Trophoblast cell (in vitro differentiated cells and primary cell): Measurements from ENCODE around the gene GON4L. TPM values are rescaled to one million over a fixed set of nuclear protein-coding genes. Genes with fewer than 3 reads are reported as not detected.

Source experiments
- DNase-seq, 2 donors: peaks; one replicate each; pipeline ENCODE4 v3.0.0-alpha.2; 2016
- H2AFZ ChIP-seq: 2 replicates; pipeline ENCODE4 v1.6.1; 2013; ENCODE audit warnings: low read length, moderate library complexity, mild to moderate bottlenecking; ENCODE audit not compliant: insufficient read depth, poor library complexity
- H2AK5ac ChIP-seq: 2 replicates; pipeline ENCODE4 v1.6.1; 2013; ENCODE audit warnings: mild to moderate bottlenecking, low read length
- H2BK120ac ChIP-seq: 2 replicates; pipeline ENCODE4 v1.6.1; 2013; ENCODE audit warnings: low read length, mild to moderate bottlenecking, moderate library complexity; ENCODE audit not compliant: insufficient read depth, poor library complexity
- H2BK12ac ChIP-seq: 2 replicates; pipeline ENCODE4 v1.6.1; 2013; ENCODE audit warnings: mild to moderate bottlenecking, low read length, moderate library complexity
- H2BK5ac ChIP-seq: 2 replicates; pipeline ENCODE4 v1.6.1; 2013; ENCODE audit warnings: low read length, low read depth, moderate library complexity, mild to moderate bottlenecking; ENCODE audit not compliant: poor library complexity
- H3K14ac ChIP-seq: 2 replicates; pipeline ENCODE4 v1.6.1; 2013; ENCODE audit warnings: mild to moderate bottlenecking, low read length
- H3K18ac ChIP-seq: 2 replicates; pipeline ENCODE4 v1.6.1; 2013; ENCODE audit warnings: mild to moderate bottlenecking, low read length
- H3K23ac ChIP-seq: 2 replicates; pipeline ENCODE4 v1.6.1; 2013; ENCODE audit warnings: low read length
- H3K27ac ChIP-seq: 2 replicates; pipeline ENCODE4 v1.5.1; 2013; ENCODE audit warnings: low read depth, mild to moderate bottlenecking, inconsistent platforms, low read length, moderate library complexity
- H3K27me3 ChIP-seq: 2 replicates; pipeline ENCODE4 v1.6.1; 2013; ENCODE audit warnings: inconsistent platforms, mild to moderate bottlenecking, low read length, moderate library complexity; ENCODE audit not compliant: insufficient read depth
- H3K36me3 ChIP-seq, 2 experiments: 1 replicate in 1 of 2; 2 replicates in 1 of 2; pipeline ENCODE4 v1.6.1; 2013; ENCODE audit warnings: low read length in 2 of 2, mild to moderate bottlenecking in 2 of 2, moderate library complexity in 1 of 2; ENCODE audit not compliant: insufficient read depth in 2 of 2, control insufficient read depth in 1 of 2
- H3K4ac ChIP-seq: 2 replicates; pipeline ENCODE4 v1.6.1; 2013; ENCODE audit warnings: low read depth, mild to moderate bottlenecking, low read length, moderate library complexity
- H3K4me1 ChIP-seq, 2 experiments: 1 replicate in 1 of 2; 2 replicates in 1 of 2; pipeline ENCODE4 v1.6.1; 2013; ENCODE audit warnings: low read length in 2 of 2, mild to moderate bottlenecking in 2 of 2, moderate library complexity in 1 of 2; ENCODE audit not compliant: insufficient read depth in 2 of 2, control insufficient read depth in 1 of 2
- H3K4me2 ChIP-seq: 2 replicates; pipeline ENCODE4 v1.6.1; 2013; ENCODE audit warnings: inconsistent platforms, mild to moderate bottlenecking, low read length, moderate library complexity
- H3K4me3 ChIP-seq: 2 replicates; pipeline ENCODE4 v1.5.1; 2013; ENCODE audit warnings: mild to moderate bottlenecking, low read depth, low read length, inconsistent platforms
- H3K79me1 ChIP-seq: one replicate; pipeline ENCODE4 v1.6.1; 2013; ENCODE audit warnings: low read length
- H3K79me2 ChIP-seq: 2 replicates; pipeline ENCODE4 v1.6.1; 2013; ENCODE audit warnings: low read length, mild to moderate bottlenecking; ENCODE audit not compliant: control insufficient read depth, insufficient read depth, poor library complexity
- H3K9ac ChIP-seq: 2 replicates; pipeline ENCODE4 v1.6.1; 2013; ENCODE audit warnings: mild to moderate bottlenecking, low read length
- H3K9me3 ChIP-seq: 2 replicates; pipeline ENCODE4 v1.6.1; 2013; ENCODE audit warnings: low read depth, mild to moderate bottlenecking, control low read depth, inconsistent platforms, low read length; ENCODE audit not compliant: insufficient read depth
- H4K12ac ChIP-seq: 2 replicates; pipeline ENCODE4 v1.6.1; 2013; ENCODE audit warnings: low read depth, mild to moderate bottlenecking, low read length, moderate library complexity
- H4K8ac ChIP-seq: 2 replicates; pipeline ENCODE4 v1.6.1; 2013; ENCODE audit warnings: low read depth, mild to moderate bottlenecking, low read length, moderate library complexity
- H4K91ac ChIP-seq: one replicate; pipeline ENCODE4 v1.6.1; 2013; ENCODE audit warnings: low read depth, mild to moderate bottlenecking, low read length, moderate library complexity
- WGBS: extraction: QIAGEN DNeasy Blood & Tissue Kit; methylation state at CpG from one replicate; pipeline ENCODE4 v1.1.7; 2013; ENCODE audit warnings: missing lambda C conversion rate; ENCODE audit not compliant: insufficient read length, insufficient coverage; ENCODE audit errors: extremely low coverage; 5-methylcytosine and 5-hydroxymethylcytosine counted together
- polyA plus RNA-seq: library from polyadenylated mRNA; stranded (reverse); fragments of 200-250 nt; gene quantifications from 2 replicates; pipeline ENCODE4 v1.2.3, GENCODE V29; 2013

The GON4L gene, protein sequence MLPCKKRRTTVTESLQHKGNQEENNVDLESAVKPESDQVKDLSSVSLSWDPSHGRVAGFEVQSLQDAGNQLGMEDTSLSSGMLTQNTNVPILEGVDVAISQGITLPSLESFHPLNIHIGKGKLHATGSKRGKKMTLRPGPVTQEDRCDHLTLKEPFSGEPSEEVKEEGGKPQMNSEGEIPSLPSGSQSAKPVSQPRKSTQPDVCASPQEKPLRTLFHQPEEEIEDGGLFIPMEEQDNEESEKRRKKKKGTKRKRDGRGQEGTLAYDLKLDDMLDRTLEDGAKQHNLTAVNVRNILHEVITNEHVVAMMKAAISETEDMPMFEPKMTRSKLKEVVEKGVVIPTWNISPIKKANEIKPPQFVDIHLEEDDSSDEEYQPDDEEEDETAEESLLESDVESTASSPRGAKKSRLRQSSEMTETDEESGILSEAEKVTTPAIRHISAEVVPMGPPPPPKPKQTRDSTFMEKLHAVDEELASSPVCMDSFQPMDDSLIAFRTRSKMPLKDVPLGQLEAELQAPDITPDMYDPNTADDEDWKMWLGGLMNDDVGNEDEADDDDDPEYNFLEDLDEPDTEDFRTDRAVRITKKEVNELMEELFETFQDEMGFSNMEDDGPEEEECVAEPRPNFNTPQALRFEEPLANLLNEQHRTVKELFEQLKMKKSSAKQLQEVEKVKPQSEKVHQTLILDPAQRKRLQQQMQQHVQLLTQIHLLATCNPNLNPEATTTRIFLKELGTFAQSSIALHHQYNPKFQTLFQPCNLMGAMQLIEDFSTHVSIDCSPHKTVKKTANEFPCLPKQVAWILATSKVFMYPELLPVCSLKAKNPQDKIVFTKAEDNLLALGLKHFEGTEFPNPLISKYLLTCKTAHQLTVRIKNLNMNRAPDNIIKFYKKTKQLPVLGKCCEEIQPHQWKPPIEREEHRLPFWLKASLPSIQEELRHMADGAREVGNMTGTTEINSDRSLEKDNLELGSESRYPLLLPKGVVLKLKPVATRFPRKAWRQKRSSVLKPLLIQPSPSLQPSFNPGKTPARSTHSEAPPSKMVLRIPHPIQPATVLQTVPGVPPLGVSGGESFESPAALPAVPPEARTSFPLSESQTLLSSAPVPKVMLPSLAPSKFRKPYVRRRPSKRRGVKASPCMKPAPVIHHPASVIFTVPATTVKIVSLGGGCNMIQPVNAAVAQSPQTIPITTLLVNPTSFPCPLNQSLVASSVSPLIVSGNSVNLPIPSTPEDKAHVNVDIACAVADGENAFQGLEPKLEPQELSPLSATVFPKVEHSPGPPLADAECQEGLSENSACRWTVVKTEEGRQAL (N-terminal part only)
- 19.0 and 19.1 TPM in 2 replicates for polyA plus RNA-seq

DNA sequence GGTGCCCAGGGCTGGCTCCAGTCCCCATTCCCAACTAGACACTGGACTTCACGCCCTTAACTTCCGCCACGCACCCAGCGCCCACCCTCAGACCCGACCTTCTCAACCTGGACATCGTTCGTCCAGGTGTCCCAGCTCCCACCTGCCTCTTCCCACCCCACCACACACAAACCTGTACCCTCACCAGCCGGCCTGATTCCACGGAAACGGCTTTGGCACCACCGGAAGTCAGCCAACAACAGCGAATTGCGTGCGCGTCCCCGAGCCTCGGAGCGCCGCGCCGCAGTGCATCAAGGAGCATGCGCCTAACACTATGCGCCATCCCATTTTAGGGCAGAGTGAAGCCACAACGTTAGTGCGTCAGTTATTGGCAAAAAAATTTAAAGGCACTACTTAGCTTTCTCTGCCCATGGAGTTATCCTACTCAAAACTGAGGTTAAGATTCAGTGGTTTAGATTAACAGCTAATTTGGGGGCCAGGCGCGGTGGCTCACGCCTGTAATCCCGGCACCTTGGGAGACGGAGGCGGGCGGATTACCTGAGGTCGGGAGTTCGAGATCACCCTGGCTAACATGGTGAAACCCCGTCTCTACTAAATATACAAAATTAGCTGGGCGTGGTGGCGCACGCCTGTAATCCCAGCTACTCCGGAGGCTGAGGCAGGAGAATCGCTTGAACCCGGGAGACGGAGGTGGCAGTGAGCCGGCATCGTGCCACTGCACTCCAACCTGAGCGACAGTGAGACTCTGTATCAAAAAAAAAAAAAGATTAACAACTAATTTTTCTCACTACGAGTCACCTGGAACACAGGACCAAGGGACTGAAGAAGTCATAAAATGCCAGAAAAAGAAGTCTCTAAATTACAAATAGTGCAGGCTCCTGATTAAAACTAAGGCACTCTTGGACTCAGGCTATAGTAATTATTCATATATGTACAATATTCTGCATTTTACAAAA, at the start of gene GON4L:
Gene GON4L (minus strand): TSS at position 240 of the 956 bp plus-strand sequence. CDS start 3,434 bp downstream, outside the sequence.
- Histone ChIP-seq H3K9ac (peak within 1 kb of the TSS; percentile 90), H2BK12ac (no peak within 1 kb of the TSS), H4K12ac (peak within 1 kb of the TSS; percentile 80), H3K4me3 (peak within 1 kb of the TSS; percentile 94), H3K27me3 (no peaks in the 10 kb centered on the region), H2AFZ (peak within 1 kb of the TSS; percentile 71), H3K36me3 (peaks cover 16 to 21% of the 10 kb centered on the region in 2 experiments), H3K27ac (peak within 1 kb of the TSS; percentile 6), H2BK120ac (peak within 1 kb of the TSS; percentile 43), H3K79me1 (peaks cover 4% of the 10 kb centered on the region), H4K8ac (peak within 1 kb of the TSS; percentile 89), H4K91ac (peak within 1 kb of the TSS; percentile 71), H3K9me3 (no peaks in the 10 kb centered on the region), H2BK5ac (no peak within 1 kb of the TSS), H2AK5ac (peak within 1 kb of the TSS; percentile 13), H3K18ac (peak within 1 kb of the TSS; percentile 62), H3K4me1 (peaks cover 0 to 4% of the 10 kb centered on the region in 2 experiments), H3K4me2 (peak within 1 kb of the TSS; percentile 83), H3K14ac (peak within 1 kb of the TSS; percentile 82), H3K79me2 (peaks cover 5% of the 10 kb centered on the region), H3K23ac (no peak within 1 kb of the TSS), H3K4ac (peak within 1 kb of the TSS; percentile 84)
- peak; percentile 91 to 97 for DNase-seq
- WGBS: no CpG with 5 or more reads among the region's 46 CpGs

DNA sequence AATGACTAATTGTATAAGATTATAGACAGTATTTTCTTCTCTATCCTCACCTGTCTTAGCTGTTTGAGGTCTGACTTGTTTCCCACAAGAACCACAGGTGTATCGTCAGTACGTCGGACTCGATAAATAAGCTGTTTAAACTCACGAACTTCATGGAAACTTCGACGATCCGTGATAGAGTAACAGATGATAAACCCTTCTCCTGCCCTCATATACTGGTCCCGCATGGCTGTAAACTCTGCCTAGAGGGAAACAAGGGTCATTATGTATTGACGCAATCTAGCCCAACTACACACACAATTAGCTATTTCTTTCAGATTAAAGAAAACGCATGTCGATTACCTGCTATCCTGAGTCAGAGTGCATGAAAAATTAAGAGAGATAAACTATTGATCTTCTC, 47.2 kb upstream of the GON4L start:
- Histone ChIP-seq H2BK12ac (no peak overlapping the region), H3K79me2 (no peaks in the 10 kb centered on the region), H2BK120ac (no peak overlapping the region), H3K4me2 (no peak overlapping the region), H3K36me3 (peaks cover 56 to 66% of the 10 kb centered on the region in 2 experiments), H3K4me1 (no peaks in the 10 kb centered on the region), H4K8ac (no peak overlapping the region), H3K27me3 (no peaks in the 10 kb centered on the region), H3K4ac (no peak overlapping the region), H3K14ac (no peak overlapping the region), H2BK5ac (no peak overlapping the region), H3K79me1 (no peaks in the 10 kb centered on the region), H3K4me3 (no peak overlapping the region), H3K9me3 (no peaks in the 10 kb centered on the region), H3K23ac (no peak overlapping the region), H2AFZ (no peak overlapping the region), H4K12ac (no peak overlapping the region), H3K18ac (no peak overlapping the region), H2AK5ac (no peak overlapping the region), H4K91ac (no peak overlapping the region), H3K9ac (no peak overlapping the region), H3K27ac (no peak overlapping the region)
- WGBS: no CpG with 5 or more reads among the region's 12 CpGs
- DNase-seq: peak; percentile 78 to 90

DNA sequence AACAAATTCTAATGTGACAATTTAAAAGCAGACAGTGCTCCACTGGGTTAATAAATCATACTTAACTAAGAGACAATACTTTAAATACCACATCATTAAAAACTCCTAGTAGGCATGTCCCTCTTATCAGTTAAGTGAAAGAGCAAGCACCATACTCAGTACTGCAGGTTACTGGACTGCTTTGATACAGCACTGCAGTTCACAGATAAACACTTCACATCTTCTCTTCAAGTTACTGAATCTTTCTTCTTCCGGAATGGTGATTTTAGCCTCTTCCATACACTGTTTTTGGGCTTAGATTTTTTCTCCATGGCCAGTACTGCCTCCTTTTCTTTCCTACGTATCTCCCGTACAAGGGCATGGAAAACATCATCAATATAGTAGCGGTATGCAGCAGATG, 43.1 kb upstream of the GON4L start:
- Histone ChIP-seq H2AK5ac (no peak overlapping the region), H3K23ac (no peak overlapping the region), H3K27ac (no peak overlapping the region), H3K27me3 (no peaks in the 10 kb centered on the region), H4K8ac (no peak overlapping the region), H4K91ac (no peak overlapping the region), H2BK12ac (no peak overlapping the region), H2BK120ac (no peak overlapping the region), H4K12ac (no peak overlapping the region), H3K79me2 (no peaks in the 10 kb centered on the region), H3K14ac (no peak overlapping the region), H3K4me3 (no peak overlapping the region), H3K9ac (no peak overlapping the region), H2BK5ac (no peak overlapping the region), H3K36me3 (peaks cover 38 to 51% of the 10 kb centered on the region in 2 experiments), H3K4me1 (no peaks in the 10 kb centered on the region), H3K18ac (no peak overlapping the region), H3K4ac (no peak overlapping the region), H3K79me1 (no peaks in the 10 kb centered on the region), H3K4me2 (no peak overlapping the region), H2AFZ (no peak overlapping the region), H3K9me3 (no peaks in the 10 kb centered on the region)
- DNase-seq: no peak
- no CpG with 5 or more reads among the region's 4 CpGs for WGBS
